GM19238 (cell line): ENCODE measurements around the gene PIM2.

ENCODE experiments used
- DNase-seq: peaks from one replicate; pipeline ENCODE4 v3.0.0; 2011; ENCODE audit warnings: low spot score; ENCODE audit not compliant: insufficient read length

PIM2 gene

GRCh38 chrX:48936429-48937053 is 17.7 kb upstream of the PIM2 start:
- no peak for DNase-seq

DNA sequence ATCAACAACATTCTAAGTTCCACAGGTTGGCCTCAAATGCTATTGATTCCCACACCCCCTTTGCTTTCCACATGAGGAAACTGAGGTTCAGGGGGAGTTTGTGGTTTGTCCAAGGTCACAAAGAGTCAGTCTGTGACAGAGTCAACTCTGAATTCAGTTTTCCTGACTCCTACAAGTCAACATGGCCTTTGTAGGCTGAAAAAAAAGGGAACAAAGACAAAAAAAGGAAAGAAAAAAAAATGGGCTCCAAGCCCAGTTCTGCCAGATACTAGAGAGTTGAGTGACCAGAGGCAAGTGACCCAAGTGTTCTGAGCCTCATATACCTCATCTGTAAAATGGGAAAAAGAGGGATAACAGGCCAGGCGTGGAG is 16.5 kb upstream of the PIM2 start:
- no peak for DNase-seq

- no peak for DNase-seq
Measured at GRCh38 chrX:48934581-48935300, 15.9 kb upstream of the PIM2 start.

GRCh38 chrX:48933757-48934156 is 14.9 kb upstream of the PIM2 start:
- no peak for DNase-seq

DNA sequence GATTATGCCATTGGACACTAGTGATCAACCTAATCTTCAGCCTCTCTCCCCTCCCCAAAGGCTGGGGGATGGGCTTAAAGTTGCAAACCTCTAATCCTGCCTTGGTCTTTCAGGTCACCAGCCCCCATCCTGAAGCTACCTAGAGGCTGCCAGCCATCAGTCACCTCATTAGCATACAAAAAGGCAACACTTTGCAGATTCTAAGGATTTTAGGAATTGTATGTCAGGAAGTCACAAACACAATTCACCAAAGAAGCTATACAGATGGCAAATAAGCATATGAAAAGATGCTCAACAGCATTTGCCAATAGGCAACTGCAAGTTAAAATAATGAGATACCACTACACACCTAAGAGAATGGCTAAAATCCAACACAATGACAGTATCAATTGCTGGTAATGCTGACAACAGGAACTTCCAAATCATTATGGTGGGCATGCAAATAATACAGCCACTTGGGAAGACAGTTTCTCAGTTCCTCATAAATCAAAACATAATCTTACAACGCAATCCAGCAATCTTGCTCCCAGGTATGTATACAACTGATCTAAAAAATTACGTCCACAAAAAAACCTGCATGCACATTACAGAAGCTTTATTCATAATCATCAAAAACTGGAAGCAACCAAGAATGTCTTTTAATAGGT is 9.0 kb upstream of the PIM2 start:
- DNase-seq: no peak

DNA sequence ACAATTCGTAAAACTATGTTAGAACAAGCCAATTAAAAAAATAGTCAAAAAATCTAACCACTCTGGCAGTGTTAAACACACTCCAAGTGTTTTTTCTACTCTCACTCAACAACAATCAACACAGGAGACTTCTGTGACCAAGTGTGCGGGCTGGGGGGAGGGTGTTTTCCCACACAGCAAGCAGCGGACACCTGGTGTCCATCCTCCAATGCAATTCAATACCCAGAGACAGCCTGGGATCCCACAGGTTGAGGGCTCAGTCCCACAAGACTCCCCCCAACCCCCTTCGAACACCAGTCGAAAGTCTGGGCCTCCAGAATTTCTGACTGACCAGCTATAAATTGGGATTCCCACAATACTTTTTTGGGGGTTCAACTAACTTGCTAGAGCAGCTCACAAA is 8.3 kb upstream of the PIM2 start:
- no peak for DNase-seq

DNA sequence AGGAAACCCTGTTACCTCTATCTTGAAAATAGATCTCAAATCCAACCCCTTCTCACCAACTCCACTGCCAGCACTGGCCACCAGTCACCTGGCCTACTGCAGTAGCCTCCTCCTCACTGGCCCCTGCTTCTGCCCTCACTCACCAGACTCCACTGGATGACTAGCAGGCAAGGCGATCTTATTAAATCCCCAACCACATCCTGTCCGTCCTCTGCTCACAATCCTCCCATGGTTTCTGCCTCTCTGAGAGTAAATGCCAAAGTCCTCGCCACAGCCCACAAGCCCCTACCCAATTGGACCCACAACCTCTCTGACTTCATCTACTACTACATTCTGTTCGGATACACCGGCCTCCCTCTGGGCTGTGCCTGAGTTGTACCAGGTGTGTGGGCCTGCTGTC is 5.4 kb upstream of the PIM2 start:
- DNase-seq: no peak

DNA sequence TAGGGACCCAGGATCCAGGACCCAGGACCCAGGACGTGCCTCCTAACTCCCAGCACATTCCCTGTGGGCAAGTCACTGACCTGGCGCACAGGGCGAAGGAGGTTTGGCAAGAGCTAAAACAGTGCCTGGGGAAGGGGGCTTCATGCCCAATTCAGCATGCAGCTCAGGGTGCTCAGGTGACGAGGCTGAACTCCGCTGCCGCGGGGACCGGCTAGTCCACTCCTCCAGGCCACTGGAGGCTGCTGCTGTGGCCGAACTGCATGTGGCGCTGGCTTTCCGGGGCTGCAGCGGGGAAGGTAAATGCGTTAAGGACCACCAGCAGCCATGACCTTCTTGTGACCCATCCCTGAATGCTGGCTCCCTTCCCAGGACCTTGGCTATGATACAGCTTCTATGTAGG is 4.9 kb upstream of the PIM2 start:
- DNase-seq: no peak

DNA sequence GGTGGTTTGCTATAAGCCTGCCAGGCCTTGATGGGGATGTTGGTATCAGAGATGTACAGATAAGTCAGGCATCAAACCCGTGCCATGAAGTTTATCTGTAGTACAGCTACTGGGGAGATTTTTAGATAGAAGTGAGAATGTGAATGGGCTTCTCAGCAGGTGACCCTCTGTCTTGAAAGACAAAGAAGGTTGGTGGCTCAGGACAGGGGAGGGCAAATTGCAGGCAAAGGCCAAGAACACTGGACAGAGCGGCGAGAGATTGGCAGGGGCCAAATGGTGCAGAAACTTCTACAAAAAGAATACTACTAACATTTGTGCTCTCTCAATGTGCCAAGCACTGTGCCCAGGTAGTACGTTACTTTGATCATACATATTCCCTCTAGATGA is 1.9 kb upstream of the PIM2 start:
- DNase-seq: no peak

DNA sequence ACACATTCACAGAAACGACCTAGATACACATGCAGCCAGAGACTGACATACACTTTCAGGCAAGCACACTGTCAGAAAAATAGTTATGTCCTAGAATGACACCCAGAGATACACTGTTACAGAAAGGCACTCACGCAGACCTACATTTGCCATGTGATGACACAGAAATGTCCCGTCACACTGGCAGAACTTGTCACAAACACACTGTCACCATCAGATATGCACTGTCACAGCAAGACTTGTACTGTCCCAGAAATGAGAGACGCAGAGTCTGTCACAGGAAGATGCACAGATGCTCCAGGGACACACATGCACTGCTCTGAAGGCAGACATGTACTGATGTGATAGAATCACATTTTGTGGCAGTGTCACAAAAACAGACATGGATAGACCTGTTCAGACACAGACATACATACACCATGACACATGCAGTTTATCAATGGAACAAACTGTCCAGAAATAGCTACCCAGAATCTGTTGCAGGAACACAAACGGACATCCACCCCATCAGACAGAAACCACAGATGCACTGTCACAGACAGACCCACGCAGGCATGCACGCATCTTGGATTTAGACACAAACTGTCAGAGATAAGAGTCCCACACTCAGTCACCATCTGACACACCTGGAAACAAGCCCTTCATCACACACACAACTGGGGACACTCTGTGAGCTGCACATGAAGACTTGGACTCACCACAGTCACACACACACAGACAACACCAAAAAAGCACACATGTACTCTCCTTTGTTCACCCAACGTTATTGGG is 1.3 kb upstream of the PIM2 start:
- no peak for DNase-seq

DNA sequence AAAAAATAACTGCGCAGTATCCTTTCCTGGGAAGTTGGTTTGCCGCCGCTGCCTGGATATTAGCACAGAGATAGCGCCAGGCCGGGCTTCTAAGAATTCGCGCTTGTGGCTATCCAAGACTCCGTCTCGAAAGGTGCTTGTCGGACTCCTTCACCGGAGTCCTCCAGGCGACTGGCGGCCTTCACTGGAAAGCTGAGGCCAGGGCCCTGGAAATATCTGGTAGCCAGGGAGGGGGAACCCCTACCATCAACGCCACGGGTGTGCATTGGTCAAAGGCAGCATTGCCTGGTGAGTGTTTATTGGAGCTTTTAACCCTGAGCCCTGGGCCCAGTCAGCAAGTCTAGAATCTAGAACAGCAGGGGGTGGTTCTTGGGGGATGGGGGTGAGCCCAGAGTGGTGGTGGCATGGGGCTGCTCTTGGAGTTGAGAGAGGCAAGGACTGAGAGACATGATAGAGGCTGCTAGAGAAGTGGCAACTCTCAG is 577 bp upstream of the PIM2 start:
- DNase-seq: no peak

GRCh38 chrX:48918301-48918642 is 552 bp downstream of the PIM2 start:
- no peak for DNase-seq

DNA sequence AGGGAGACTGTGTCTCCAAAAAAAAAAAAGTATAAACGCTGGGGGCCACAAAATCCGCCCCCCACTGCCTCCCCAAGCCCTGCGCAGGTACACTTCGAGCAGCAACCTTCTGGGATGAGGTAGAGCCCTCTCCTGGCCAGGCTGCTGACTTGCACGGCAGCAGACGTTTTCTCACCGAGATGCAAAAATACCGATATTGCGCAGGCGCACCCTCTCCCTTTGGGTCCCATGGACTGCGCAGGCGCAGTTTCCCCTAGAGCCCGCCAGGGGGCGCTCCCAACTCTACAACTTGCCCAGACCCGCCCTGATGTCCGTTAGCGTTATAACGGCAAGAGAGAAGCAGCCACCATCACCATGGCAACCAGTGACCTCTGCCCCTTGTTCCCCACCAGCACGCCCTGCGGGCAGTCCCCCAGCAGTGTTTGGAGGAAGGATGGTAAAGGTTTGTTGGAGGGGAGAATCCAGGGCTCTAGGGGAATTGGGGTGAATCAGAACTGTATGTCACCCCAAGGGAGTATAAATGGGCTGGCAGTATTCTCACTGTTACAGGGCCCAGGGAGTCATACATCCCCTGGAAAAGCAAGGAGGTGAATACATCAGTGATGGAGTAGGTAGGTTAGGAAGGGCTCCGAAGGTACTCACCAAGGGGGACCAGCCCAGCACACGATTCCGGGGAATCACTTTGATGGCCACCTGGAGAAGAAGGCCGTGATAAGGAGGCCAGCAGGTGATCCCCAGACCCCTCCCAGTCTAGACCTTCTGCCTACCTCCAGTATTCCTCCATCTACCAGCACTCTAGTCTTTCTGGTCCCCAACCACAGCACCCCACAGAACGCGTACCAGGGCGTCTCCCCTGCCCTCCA is 1.5 kb downstream of the PIM2 start:
- DNase-seq: peak; percentile 58

- no peak for DNase-seq
Measured at GRCh38 chrX:48914593-48915493, 4.0 kb downstream of the PIM2 start.

- DNase-seq: no peak
Measured at GRCh38 chrX:48913605-48914366, 5.0 kb downstream of the PIM2 start.

- peak; percentile 65 for DNase-seq
Measured at GRCh38 chrX:48911412-48912182, 7.2 kb downstream of the PIM2 start, which contains the start of gene SLC35A2. Gene SLC35A2, minus strand, starts transcription at chrX:48911646. Its CDS starts 10 bp downstream, at chrX:48911636.

- no peak for DNase-seq
Measured at GRCh38 chrX:48910926-48911411, 7.9 kb downstream of the PIM2 start.

- no peak for DNase-seq
Measured at GRCh38 chrX:48909703-48910294, 9.0 kb downstream of the PIM2 start.
